Measurements from ENCODE around the gene SOD1. TPM values are rescaled to one million over a fixed set of nuclear protein-coding genes. Genes with fewer than 3 reads are reported as not detected.
"Not testable (repeated sequence)": the region's sequence is repeated elsewhere in the genome, so short reads cannot be mapped to it uniquely, and the experiment has no call there.

The SOD1 gene
- total RNA-seq, 1 experiment from 2014 or later: 275 TPM

DNA sequence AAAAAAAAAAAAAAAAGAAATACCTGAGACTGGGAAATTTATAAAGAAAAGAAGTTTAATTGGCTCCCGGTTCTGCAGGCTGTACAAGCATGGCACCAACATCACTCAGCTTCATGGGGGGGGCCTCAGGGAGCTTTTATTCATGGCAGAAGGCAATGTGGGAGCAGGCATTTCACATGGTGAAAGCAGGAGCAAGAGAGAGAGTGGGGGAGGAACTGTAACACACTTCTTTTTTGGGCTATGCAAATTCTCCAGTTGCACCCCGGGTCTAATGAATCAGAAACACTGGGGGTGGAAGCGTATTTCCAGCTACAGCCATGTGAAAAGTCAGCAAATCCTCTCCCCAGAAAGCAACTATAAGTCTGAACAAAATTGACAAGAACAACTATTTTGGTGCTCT is 11.8 kb upstream of the SOD1 start:
- Histone ChIP-seq H4K20me1 (ENCODE audit: insufficient read depth, low read depth, low read length) (no peaks in the 10 kb centered on the region), H2AFZ (ENCODE audit: low read length) (peak overlapping the region; percentile 46), H3K9me2 (replicated peaks; ENCODE audit: insufficient read depth, low read length) (no peaks in the 10 kb centered on the region), H3K27ac (ENCODE audit: low read length) (peak overlapping the region; percentile 66), H3K9ac (ENCODE audit: low read length) (peak overlapping the region; percentile 40), H3K4me1 (ENCODE audit: low read length) (peaks cover 15% of the 10 kb centered on the region), H3K36me3 (ENCODE audit: insufficient read depth, low read length) (no peaks in the 10 kb centered on the region; the same call in 1 of the 2 replicates), H3K9me3 (ENCODE audit: low read length) (no peaks in the 10 kb centered on the region; the same call in none of the 2 replicates), H3K27me3 (ENCODE audit: low read length) (no peaks in the 10 kb centered on the region), H3K4me3 (ENCODE audit: low read length) (peak overlapping the region; percentile 49), H3K79me2 (ENCODE audit: low read length) (no peaks in the 10 kb centered on the region), H3K4me2 (ENCODE audit: low read depth, low read length, poor library complexity, severe bottlenecking) (peak overlapping the region; percentile 68)
- DNase-seq: peak; percentile 83

DNA sequence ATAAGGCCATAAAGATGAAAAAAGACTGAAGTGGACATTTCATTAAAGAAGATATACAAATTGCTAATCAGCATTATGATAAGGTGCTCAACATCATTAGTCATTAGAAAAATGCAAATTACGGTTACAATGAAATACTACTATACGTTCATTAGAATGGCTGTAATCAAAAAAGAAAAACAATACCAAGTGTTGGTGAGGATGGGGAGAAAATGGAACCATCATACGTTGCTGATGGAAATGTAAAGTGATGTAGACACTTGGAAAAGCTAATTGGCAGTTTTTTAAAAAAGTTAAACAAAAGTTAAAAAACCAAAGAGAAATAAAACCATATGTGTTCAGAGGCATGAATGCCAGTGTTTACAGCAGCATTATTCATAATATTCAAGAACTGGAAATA is 8.6 kb upstream of the SOD1 start:
- Histone ChIP-seq H3K4me2 (ENCODE audit: low read depth, low read length, poor library complexity, severe bottlenecking) (no peak overlapping the region), H3K9me2 (replicated peaks; ENCODE audit: insufficient read depth, low read length) (no peaks in the 10 kb centered on the region), H3K79me2 (ENCODE audit: low read length) (no peaks in the 10 kb centered on the region), H3K4me1 (ENCODE audit: low read length) (peaks cover 17% of the 10 kb centered on the region), H3K36me3 (ENCODE audit: insufficient read depth, low read length) (no peaks in the 10 kb centered on the region; the same call in 1 of the 2 replicates), H4K20me1 (ENCODE audit: insufficient read depth, low read depth, low read length) (no peaks in the 10 kb centered on the region), H3K4me3 (ENCODE audit: low read length) (no peak overlapping the region), H3K9ac (ENCODE audit: low read length) (no peak overlapping the region), H3K9me3 (ENCODE audit: low read length) (no peaks in the 10 kb centered on the region; the same call in none of the 2 replicates), H3K27me3 (ENCODE audit: low read length) (no peaks in the 10 kb centered on the region), H2AFZ (ENCODE audit: low read length) (no peak overlapping the region), H3K27ac (ENCODE audit: low read length) (no peak overlapping the region)
- no peak for DNase-seq

DNA sequence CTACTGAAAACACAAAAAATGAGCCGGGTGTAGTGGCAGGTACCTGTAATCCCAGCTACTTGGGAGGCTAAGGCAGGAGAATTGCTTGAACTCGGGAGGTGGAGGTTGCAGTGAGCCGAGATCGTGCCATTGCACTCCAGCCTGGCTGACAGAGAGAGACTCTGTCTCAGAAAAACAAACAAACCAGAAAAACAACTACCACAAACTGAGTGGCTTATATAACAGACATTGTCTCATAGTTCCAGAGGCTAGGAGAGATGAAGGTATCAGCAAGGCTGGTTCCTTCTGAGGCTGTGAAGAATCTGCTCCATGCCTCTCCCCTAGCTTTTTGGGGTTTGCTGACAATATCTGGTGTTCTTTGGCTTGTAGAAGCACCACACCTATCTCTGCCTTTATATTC is 8.0 kb upstream of the SOD1 start:
- DNase-seq; H3K9me2 ChIP-seq (replicated peaks; ENCODE audit: insufficient read depth, low read length); H3K4me2 ChIP-seq (ENCODE audit: low read depth, low read length, poor library complexity, severe bottlenecking); H2AFZ ChIP-seq (ENCODE audit: low read length); H4K20me1 ChIP-seq (ENCODE audit: insufficient read depth, low read depth, low read length); H3K27me3 ChIP-seq (ENCODE audit: low read length); H3K9ac ChIP-seq (ENCODE audit: low read length); H3K4me3 ChIP-seq (ENCODE audit: low read length); H3K9me3 ChIP-seq (ENCODE audit: low read length); H3K27ac ChIP-seq (ENCODE audit: low read length); H3K36me3 ChIP-seq (ENCODE audit: insufficient read depth, low read length); H3K79me2 ChIP-seq (ENCODE audit: low read length): not testable (repeated sequence)
- H3K4me1 ChIP-seq (ENCODE audit: low read length): peaks cover 17% of the 10 kb centered on the region

DNA sequence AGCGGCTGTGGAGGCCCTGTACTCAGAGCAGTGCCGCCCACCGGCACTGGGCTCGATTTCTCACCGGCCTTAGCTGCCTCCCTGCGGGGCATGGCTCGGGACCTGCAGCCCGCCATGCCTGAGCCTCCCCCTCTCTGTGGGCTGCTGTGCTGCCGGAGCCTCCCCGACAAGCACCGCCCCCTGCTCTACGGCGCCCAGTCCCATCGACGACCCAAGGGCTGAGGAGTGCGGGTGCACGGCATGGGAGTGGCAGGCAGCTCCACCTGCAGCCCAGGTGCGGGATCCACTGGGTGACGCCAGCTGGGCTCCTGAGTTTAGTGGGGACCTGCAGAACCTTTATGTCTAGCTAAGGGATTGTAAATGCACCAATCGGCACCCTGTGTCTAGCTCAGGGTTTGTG is 5.2 kb upstream of the SOD1 start:
- no peak overlapping the region for H2AFZ ChIP-seq (ENCODE audit: low read length)
- H3K27ac ChIP-seq (ENCODE audit: low read length): no peak overlapping the region
- H4K20me1 ChIP-seq (ENCODE audit: insufficient read depth, low read depth, low read length): no peaks in the 10 kb centered on the region
- H3K27me3 ChIP-seq (ENCODE audit: low read length): no peaks in the 10 kb centered on the region
- no peaks in the 10 kb centered on the region for H3K79me2 ChIP-seq (ENCODE audit: low read length)
- no peak overlapping the region for H3K4me2 ChIP-seq (ENCODE audit: low read depth, low read length, poor library complexity, severe bottlenecking)
- H3K9ac ChIP-seq (ENCODE audit: low read length): no peak overlapping the region
- H3K4me1 ChIP-seq (ENCODE audit: low read length): peaks cover 8% of the 10 kb centered on the region
- no peaks in the 10 kb centered on the region for H3K36me3 ChIP-seq (ENCODE audit: insufficient read depth, low read length)
- H3K4me3 ChIP-seq (ENCODE audit: low read length): no peak overlapping the region
- no peaks in the 10 kb centered on the region for H3K9me2 ChIP-seq (replicated peaks; ENCODE audit: insufficient read depth, low read length)
- DNase-seq: no peak
- H3K9me3 ChIP-seq (ENCODE audit: low read length): no peaks in the 10 kb centered on the region; the same call in none of the 2 replicates

DNA sequence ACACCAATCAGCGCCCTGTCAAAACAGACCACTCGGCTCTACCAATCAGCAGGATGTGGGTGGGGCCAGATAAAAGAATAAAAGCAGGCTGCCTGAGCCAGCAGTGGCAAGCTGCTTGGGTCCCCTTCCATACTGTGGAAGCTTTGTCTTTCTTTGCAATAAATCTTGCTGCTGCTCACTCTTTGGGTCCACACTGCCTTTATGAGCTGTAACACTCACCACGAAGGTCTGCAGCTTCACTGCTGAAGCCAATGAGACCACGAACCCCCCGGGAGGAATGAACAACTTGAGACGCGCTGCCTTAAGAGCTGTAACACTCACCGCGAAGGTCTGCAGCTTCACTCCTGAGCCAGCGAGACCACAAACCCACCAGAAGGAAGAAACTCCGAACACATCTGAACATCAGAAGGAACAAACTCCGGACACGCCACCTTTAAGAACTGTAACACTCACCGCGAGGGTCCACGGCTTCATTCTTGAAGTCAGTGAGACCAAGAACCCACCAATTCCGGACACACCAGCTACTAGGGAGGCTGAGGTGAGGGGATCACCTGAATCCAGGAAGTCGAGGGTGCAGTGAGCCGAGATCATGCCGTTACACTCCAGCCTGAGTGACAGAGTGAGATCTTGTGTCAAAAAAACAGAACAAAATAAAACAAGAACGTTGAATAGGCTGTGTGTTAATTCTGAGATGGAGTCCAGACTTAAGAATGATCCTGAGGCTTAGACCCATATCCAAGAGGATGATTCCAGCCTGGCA is 4.5 kb upstream of the SOD1 start:
- not testable (repeated sequence) for H3K79me2 ChIP-seq (ENCODE audit: low read length); H3K4me3 ChIP-seq (ENCODE audit: low read length); H3K36me3 ChIP-seq (ENCODE audit: insufficient read depth, low read length); H3K4me1 ChIP-seq (ENCODE audit: low read length); H3K27me3 ChIP-seq (ENCODE audit: low read length); H3K9me3 ChIP-seq (ENCODE audit: low read length); H3K9me2 ChIP-seq (replicated peaks; ENCODE audit: insufficient read depth, low read length); H2AFZ ChIP-seq (ENCODE audit: low read length); H3K4me2 ChIP-seq (ENCODE audit: low read depth, low read length, poor library complexity, severe bottlenecking); H3K9ac ChIP-seq (ENCODE audit: low read length); DNase-seq; H4K20me1 ChIP-seq (ENCODE audit: insufficient read depth, low read depth, low read length); H3K27ac ChIP-seq (ENCODE audit: low read length)

DNA sequence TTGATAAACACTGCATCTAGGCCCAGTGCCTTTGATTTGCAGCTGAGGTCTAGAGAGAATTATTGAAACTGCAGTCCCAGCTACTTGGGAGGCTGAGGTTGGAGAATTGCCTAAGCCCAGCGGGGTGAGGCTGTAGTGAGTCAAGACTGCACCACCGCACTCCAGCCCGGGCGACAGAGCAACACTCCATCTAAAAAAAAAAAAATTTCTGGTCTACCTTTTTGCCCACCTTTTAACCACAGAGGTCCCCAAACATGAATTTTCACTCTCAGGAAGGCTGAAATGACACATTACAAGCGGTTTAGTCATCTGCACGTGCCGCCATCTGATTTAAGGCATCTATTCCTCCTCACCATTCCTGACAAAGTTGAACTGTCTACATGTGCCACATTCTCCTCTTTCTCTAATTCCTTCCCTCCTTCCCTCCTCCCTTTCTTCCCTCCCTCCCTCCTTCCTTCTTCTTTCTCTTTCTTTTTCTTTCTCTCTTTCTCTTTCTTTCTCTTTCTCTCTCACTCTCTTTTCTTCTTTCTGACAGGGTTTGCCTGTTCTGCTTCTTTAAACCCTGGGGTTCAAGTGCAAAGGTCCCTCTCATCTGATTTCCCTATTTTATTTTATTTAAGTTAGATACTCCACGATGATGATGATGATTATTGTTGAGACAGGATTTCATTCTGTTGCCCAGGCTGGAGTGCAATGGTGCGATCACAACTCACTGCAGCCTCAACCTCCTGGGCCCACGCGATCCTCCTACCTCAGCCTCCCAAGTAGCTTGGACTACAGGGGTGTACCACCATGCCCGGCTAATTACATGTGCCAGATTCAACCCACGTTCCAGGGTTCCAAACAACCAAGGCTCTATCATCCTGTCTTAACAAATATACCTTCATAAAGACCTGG is 3.0 kb upstream of the SOD1 start:
- H3K4me1 ChIP-seq (ENCODE audit: low read length): peaks cover 17% of the 10 kb centered on the region
- H3K9ac ChIP-seq (ENCODE audit: low read length): no peak overlapping the region
- H3K79me2 ChIP-seq (ENCODE audit: low read length): peaks cover 17% of the 10 kb centered on the region
- H3K27me3 ChIP-seq (ENCODE audit: low read length): no peaks in the 10 kb centered on the region
- H3K9me2 ChIP-seq (replicated peaks; ENCODE audit: insufficient read depth, low read length): no peaks in the 10 kb centered on the region
- no peak for DNase-seq
- no peaks in the 10 kb centered on the region for H3K9me3 ChIP-seq (ENCODE audit: low read length)
- H4K20me1 ChIP-seq (ENCODE audit: insufficient read depth, low read depth, low read length): peaks cover 14% of the 10 kb centered on the region
- H3K27ac ChIP-seq (ENCODE audit: low read length): no peak overlapping the region
- no peak overlapping the region for H2AFZ ChIP-seq (ENCODE audit: low read length)
- H3K4me3 ChIP-seq (ENCODE audit: low read length): no peak overlapping the region
- peaks cover under 1% of the 10 kb centered on the region; the same call in 1 of the 2 replicates for H3K36me3 ChIP-seq (ENCODE audit: insufficient read depth, low read length)
- H3K4me2 ChIP-seq (ENCODE audit: low read depth, low read length, poor library complexity, severe bottlenecking): no peak overlapping the region

DNA sequence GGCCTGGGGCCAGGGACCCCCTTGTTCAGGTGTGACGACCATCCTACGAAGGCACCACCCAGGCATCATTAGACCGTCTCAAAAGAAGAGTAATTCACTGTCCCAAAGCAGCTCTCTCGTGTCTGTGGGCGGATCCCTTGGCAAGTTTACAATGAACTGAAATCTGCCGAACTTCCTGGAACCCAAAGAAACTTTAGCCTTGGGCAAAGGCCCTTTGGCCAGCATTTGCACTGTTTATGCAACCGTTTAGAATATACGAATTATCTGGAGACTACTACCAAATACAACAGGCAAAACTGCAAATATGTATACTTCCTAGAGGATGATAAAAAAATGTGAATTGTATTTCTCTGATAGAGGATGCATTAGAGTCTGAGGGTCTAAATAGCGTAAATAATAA is 1.4 kb upstream of the SOD1 start:
- peaks cover 23% of the 10 kb centered on the region for H4K20me1 ChIP-seq (ENCODE audit: insufficient read depth, low read depth, low read length)
- H3K4me2 ChIP-seq (ENCODE audit: low read depth, low read length, poor library complexity, severe bottlenecking): no peak overlapping the region
- H3K36me3 ChIP-seq (ENCODE audit: insufficient read depth, low read length): peaks cover 10% of the 10 kb centered on the region
- H3K4me3 ChIP-seq (ENCODE audit: low read length): no peak overlapping the region
- peaks cover 32% of the 10 kb centered on the region for H3K4me1 ChIP-seq (ENCODE audit: low read length)
- no peaks in the 10 kb centered on the region for H3K9me2 ChIP-seq (replicated peaks; ENCODE audit: insufficient read depth, low read length)
- H3K79me2 ChIP-seq (ENCODE audit: low read length): peaks cover 33% of the 10 kb centered on the region
- DNase-seq: no peak
- H3K27me3 ChIP-seq (ENCODE audit: low read length): no peaks in the 10 kb centered on the region
- no peaks in the 10 kb centered on the region for H3K9me3 ChIP-seq (ENCODE audit: low read length)
- no peak overlapping the region for H3K27ac ChIP-seq (ENCODE audit: low read length)
- no peak overlapping the region for H3K9ac ChIP-seq (ENCODE audit: low read length)
- no peak overlapping the region for H2AFZ ChIP-seq (ENCODE audit: low read length)

DNA sequence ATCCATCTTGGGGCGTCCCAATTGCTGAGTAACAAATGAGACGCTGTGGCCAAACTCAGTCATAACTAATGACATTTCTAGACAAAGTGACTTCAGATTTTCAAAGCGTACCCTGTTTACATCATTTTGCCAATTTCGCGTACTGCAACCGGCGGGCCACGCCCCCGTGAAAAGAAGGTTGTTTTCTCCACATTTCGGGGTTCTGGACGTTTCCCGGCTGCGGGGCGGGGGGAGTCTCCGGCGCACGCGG is 282 bp upstream of the SOD1 start:
- Histone ChIP-seq H3K9ac (ENCODE audit: low read length) (peak overlapping the region; percentile 36), H4K20me1 (ENCODE audit: insufficient read depth, low read depth, low read length) (peaks cover 33% of the 10 kb centered on the region), H3K4me2 (ENCODE audit: low read depth, low read length, poor library complexity, severe bottlenecking) (peak overlapping the region; percentile 96), H3K4me3 (ENCODE audit: low read length) (peak overlapping the region; percentile 97), H3K27ac (ENCODE audit: low read length) (no peak overlapping the region), H3K79me2 (ENCODE audit: low read length) (peaks cover 44% of the 10 kb centered on the region), H3K27me3 (ENCODE audit: low read length) (no peaks in the 10 kb centered on the region), H2AFZ (ENCODE audit: low read length) (peak overlapping the region; percentile 95), H3K4me1 (ENCODE audit: low read length) (peaks cover 41% of the 10 kb centered on the region), H3K36me3 (ENCODE audit: insufficient read depth, low read length) (peaks cover 20% of the 10 kb centered on the region), H3K9me2 (replicated peaks; ENCODE audit: insufficient read depth, low read length) (no peaks in the 10 kb centered on the region), H3K9me3 (ENCODE audit: low read length) (no peaks in the 10 kb centered on the region)
- no peak for DNase-seq
